ENCODE data around the gene SLC38A6. TPM values are rescaled to one million over a fixed set of nuclear protein-coding genes. Genes with fewer than 3 reads are reported as not detected.
A peak's percentile ranks its signal among the peaks of the same experiment; 100 is the strongest.

SLC38A6 gene
- total RNA-seq, 1 donor from 2014 or later: 16.1 TPM

DNA sequence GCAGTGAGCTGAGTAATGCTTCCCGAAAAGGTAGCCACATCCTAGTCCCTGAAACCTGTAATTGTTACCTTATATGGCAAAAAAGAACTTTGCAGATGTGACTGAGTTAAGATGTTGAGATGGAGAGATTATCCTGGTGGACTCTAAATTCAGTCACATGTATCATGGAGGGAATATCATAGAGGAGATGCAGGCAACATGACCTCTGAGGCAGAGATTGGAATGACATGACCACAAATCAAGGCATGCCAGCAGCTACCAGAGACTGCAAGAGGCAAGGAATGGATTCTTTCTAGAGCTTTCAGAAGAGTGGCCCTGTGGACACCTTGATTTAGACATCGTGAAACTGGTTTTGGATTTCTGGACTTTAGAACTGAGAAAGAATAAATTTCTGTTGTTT, 18.5 kb downstream of the SLC38A6 start:
- Histone ChIP-seq H3K27me3 (ENCODE audit: control insufficient read depth, insufficient read depth, low read length) (no peaks in the 10 kb centered on the region), H3K4me3 (ENCODE audit: low read depth, low read length) (no peak overlapping the region), H3K36me3 (ENCODE audit: control insufficient read depth, insufficient read depth, low read length) (no peaks in the 10 kb centered on the region)
- DNase-seq (ENCODE audit: low read depth) (no peak), FAIRE-seq (no peak)
- no peak for TF ChIP-seq CTCF (IDR thresholded peaks at IDR 0.05; ENCODE audit: insufficient read depth, low read length, severe bottlenecking)

DNA sequence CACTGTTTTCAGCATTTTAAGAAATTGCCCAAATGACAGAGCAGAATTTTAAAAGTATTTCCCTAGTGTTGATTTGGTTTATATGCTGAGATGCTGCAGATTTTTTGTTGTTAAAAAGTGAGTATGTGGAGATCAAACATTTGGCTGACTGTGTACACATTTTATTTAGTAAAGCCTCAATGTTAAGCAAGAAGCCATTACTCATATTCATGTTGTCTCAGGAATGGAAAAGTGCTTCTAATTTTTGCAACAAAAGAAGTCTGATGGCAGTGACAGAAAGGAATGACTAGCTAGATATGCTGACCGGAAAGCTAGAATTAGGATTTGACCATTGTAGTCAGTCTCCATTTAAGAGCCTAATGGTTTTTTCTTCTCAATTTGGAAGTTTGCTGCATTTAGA, 22.5 kb downstream of the SLC38A6 start:
- FAIRE-seq: no peak
- Histone ChIP-seq H3K4me3 (ENCODE audit: low read depth, low read length) (no peak overlapping the region), H3K36me3 (ENCODE audit: control insufficient read depth, insufficient read depth, low read length) (no peaks in the 10 kb centered on the region), H3K27me3 (ENCODE audit: control insufficient read depth, insufficient read depth, low read length) (no peaks in the 10 kb centered on the region)
- no peak for TF ChIP-seq CTCF (IDR thresholded peaks at IDR 0.05; ENCODE audit: insufficient read depth, low read length, severe bottlenecking)
- peak; percentile 53 for DNase-seq (ENCODE audit: low read depth)

DNA sequence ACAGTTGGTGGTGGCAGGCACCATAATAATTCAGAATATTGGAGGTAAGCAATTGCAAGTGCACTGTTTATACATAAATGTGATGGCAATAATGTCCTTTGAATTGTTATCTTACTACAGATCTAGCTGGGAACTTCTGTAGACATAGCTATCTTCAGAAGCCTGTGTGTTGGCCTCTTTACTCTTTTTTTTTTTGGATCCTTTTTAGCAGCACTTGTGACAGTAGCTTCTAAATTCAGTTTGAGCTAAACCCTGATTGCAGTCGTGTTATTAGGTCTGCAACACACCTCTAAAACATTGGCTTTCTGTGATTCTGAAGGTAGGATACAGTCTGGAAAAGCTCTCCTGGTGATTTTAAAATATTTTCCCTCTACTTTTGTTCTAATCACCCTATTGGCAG, 38.5 kb downstream of the SLC38A6 start:
- no peak for TF ChIP-seq CTCF (IDR thresholded peaks at IDR 0.05; ENCODE audit: insufficient read depth, low read length, severe bottlenecking)
- no peak for FAIRE-seq
- no peak for DNase-seq (ENCODE audit: low read depth)
- Histone ChIP-seq H3K4me3 (ENCODE audit: low read depth, low read length) (no peak overlapping the region), H3K36me3 (ENCODE audit: control insufficient read depth, insufficient read depth, low read length) (no peaks in the 10 kb centered on the region), H3K27me3 (ENCODE audit: control insufficient read depth, insufficient read depth, low read length) (no peaks in the 10 kb centered on the region)

- Histone ChIP-seq H3K36me3 (ENCODE audit: control insufficient read depth, insufficient read depth, low read length) (no peaks in the 10 kb centered on the region), H3K27me3 (ENCODE audit: control insufficient read depth, insufficient read depth, low read length) (no peaks in the 10 kb centered on the region), H3K4me3 (ENCODE audit: low read depth, low read length) (no peak overlapping the region)
- peak; percentile 69 for DNase-seq (ENCODE audit: low read depth)
- no peak for FAIRE-seq
- peak; percentile 66 for TF ChIP-seq CTCF (IDR thresholded peaks at IDR 0.05; ENCODE audit: insufficient read depth, low read length, severe bottlenecking)
Measured at GRCh38 chr14:61025251-61026223, 44.5 kb downstream of the SLC38A6 start.

DNA sequence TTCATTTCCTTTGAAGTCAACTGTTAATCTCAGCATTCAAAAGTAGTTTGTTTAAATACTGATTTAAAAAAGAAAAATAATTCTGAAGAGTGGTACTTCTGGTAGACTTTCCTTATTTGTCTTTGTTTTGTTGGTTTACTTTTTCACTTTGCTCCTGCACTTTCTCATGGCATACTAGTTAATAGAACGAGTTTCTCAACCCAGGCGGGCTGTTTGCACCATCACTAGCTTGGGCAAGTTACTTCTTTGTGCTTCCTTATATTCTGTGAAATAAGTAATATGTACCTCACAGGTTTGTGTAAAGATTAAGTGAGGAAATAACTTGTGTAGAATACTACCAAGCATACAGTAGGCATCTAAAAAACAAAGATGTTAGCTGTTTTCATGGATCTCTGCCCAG, 45.5 kb downstream of the SLC38A6 start:
- no peaks in the 10 kb centered on the region for H3K36me3 ChIP-seq (ENCODE audit: control insufficient read depth, insufficient read depth, low read length)
- H3K4me3 ChIP-seq (ENCODE audit: low read depth, low read length): no peak overlapping the region
- no peak for TF ChIP-seq CTCF (IDR thresholded peaks at IDR 0.05; ENCODE audit: insufficient read depth, low read length, severe bottlenecking)
- DNase-seq (ENCODE audit: low read depth): peak; percentile 30
- H3K27me3 ChIP-seq (ENCODE audit: control insufficient read depth, insufficient read depth, low read length): no peaks in the 10 kb centered on the region
- FAIRE-seq: no peak
